Activated naive CD8-positive, alpha-beta T cell treated with anti-CD3 and anti-CD28 coated beads for 36 hours (primary cell): Measurements from ENCODE around the gene ADAMTS2. TPM values are rescaled to one million over a fixed set of nuclear protein-coding genes. Genes with fewer than 3 reads are reported as not detected.

Experiments
- DNase-seq: peaks from one replicate; pipeline ENCODE4 v3.0.0; 2021
- H3K27ac Mint-ChIP-seq: one replicate; pipeline ENCODE4 v1.8.0; 2022; ENCODE audit warnings: mild to moderate bottlenecking, moderate library complexity, mixed read lengths
- H3K27me3 Mint-ChIP-seq: one replicate; pipeline ENCODE4 v1.8.0; 2022; ENCODE audit warnings: mild to moderate bottlenecking, mixed read lengths
- H3K36me3 Mint-ChIP-seq: one replicate; pipeline ENCODE4 v1.8.0; 2021; ENCODE audit warnings: mild to moderate bottlenecking, mixed read lengths
- H3K4me1 Mint-ChIP-seq: one replicate; pipeline ENCODE4 v1.8.0; 2021; ENCODE audit warnings: mixed read lengths
- H3K4me3 Mint-ChIP-seq: one replicate; pipeline ENCODE4 v1.8.0; 2022; ENCODE audit warnings: mild to moderate bottlenecking, moderate library complexity, mixed read lengths
- H3K9me3 Mint-ChIP-seq: one replicate; pipeline ENCODE4 v1.8.0; 2022; ENCODE audit warnings: mixed read lengths
- total RNA-seq, 2 experiments: library from RNA; stranded (reverse); gene quantifications; one replicate each; pipeline ENCODE4 v1.2.3, GENCODE V29; 2021

The ADAMTS2 gene
- total RNA-seq, 2 experiments from 2014 or later = not detected

- H3K9me3 Mint-ChIP-seq = no peaks in the 10 kb centered on the region
- no peak overlapping the region for H3K4me3 Mint-ChIP-seq
- no peak for DNase-seq
- H3K27me3 Mint-ChIP-seq = peaks cover 28% of the 10 kb centered on the region
- H3K36me3 Mint-ChIP-seq = no peaks in the 10 kb centered on the region
- H3K27ac Mint-ChIP-seq = no peak overlapping the region
- peaks cover 6% of the 10 kb centered on the region for H3K4me1 Mint-ChIP-seq
Observed at GRCh38 chr5:179340465-179340864, 4.8 kb downstream of the ADAMTS2 start.

GRCh38 chr5:179339996-179340395 lies 5.3 kb downstream of the ADAMTS2 start:
- Mint-ChIP-seq H3K9me3 (no peaks in the 10 kb centered on the region), H3K27ac (no peak overlapping the region), H3K4me1 (peaks cover 6% of the 10 kb centered on the region), H3K4me3 (no peak overlapping the region), H3K27me3 (peaks cover 28% of the 10 kb centered on the region), H3K36me3 (no peaks in the 10 kb centered on the region)
- no peak for DNase-seq

- Mint-ChIP-seq H3K4me1 (peaks cover 6% of the 10 kb centered on the region), H3K4me3 (no peak overlapping the region), H3K9me3 (no peaks in the 10 kb centered on the region), H3K27me3 (peaks cover 28% of the 10 kb centered on the region), H3K27ac (no peak overlapping the region), H3K36me3 (no peaks in the 10 kb centered on the region)
- no peak for DNase-seq
Observed at GRCh38 chr5:179339081-179339480, 6.2 kb downstream of the ADAMTS2 start.

GRCh38 chr5:179337796-179338676 lies 7.2 kb downstream of the ADAMTS2 start:
- H3K27me3 Mint-ChIP-seq = peaks cover 21% of the 10 kb centered on the region
- no peaks in the 10 kb centered on the region for H3K9me3 Mint-ChIP-seq
- H3K4me1 Mint-ChIP-seq = peaks cover 1% of the 10 kb centered on the region
- no peak overlapping the region for H3K4me3 Mint-ChIP-seq
- H3K27ac Mint-ChIP-seq = no peak overlapping the region
- no peak for DNase-seq
- no peaks in the 10 kb centered on the region for H3K36me3 Mint-ChIP-seq

- DNase-seq = no peak
- Mint-ChIP-seq H3K36me3 (no peaks in the 10 kb centered on the region), H3K4me1 (no peaks in the 10 kb centered on the region), H3K9me3 (no peaks in the 10 kb centered on the region), H3K4me3 (no peak overlapping the region), H3K27ac (no peak overlapping the region), H3K27me3 (peaks cover 12% of the 10 kb centered on the region)
Observed at GRCh38 chr5:179336871-179337795, 8.1 kb downstream of the ADAMTS2 start.

- no peaks in the 10 kb centered on the region for H3K4me1 Mint-ChIP-seq
- no peaks in the 10 kb centered on the region for H3K9me3 Mint-ChIP-seq
- no peak overlapping the region for H3K27ac Mint-ChIP-seq
- peaks cover 5% of the 10 kb centered on the region for H3K27me3 Mint-ChIP-seq
- H3K36me3 Mint-ChIP-seq = no peaks in the 10 kb centered on the region
- H3K4me3 Mint-ChIP-seq = no peak overlapping the region
- DNase-seq = no peak
Observed at GRCh38 chr5:179336126-179336870, 9.0 kb downstream of the ADAMTS2 start.

GRCh38 chr5:179333796-179334761 lies 11.2 kb downstream of the ADAMTS2 start:
- no peaks in the 10 kb centered on the region for H3K36me3 Mint-ChIP-seq

GRCh38 chr5:179332741-179333290 lies 12.4 kb downstream of the ADAMTS2 start:
- peaks cover 16% of the 10 kb centered on the region for H3K27me3 Mint-ChIP-seq
- H3K9me3 Mint-ChIP-seq = no peaks in the 10 kb centered on the region
- DNase-seq = no peak
- no peaks in the 10 kb centered on the region for H3K4me1 Mint-ChIP-seq
- H3K27ac Mint-ChIP-seq = no peak overlapping the region
- no peak overlapping the region for H3K4me3 Mint-ChIP-seq
- H3K36me3 Mint-ChIP-seq = no peaks in the 10 kb centered on the region

More at GRCh38 chr5:179333796-179334761, 11.2 kb downstream of the ADAMTS2 start:
- no peak for DNase-seq
- no peak overlapping the region for H3K27ac Mint-ChIP-seq
- H3K4me3 Mint-ChIP-seq = no peak overlapping the region
- H3K27me3 Mint-ChIP-seq = peaks cover 7% of the 10 kb centered on the region
- no peaks in the 10 kb centered on the region for H3K4me1 Mint-ChIP-seq
- H3K9me3 Mint-ChIP-seq = no peaks in the 10 kb centered on the region

- Mint-ChIP-seq H3K9me3 (no peaks in the 10 kb centered on the region), H3K4me3 (no peak overlapping the region), H3K27me3 (peaks cover 20% of the 10 kb centered on the region), H3K4me1 (no peaks in the 10 kb centered on the region), H3K27ac (no peak overlapping the region), H3K36me3 (no peaks in the 10 kb centered on the region)
- no peak for DNase-seq
Observed at GRCh38 chr5:179331591-179332375, 13.5 kb downstream of the ADAMTS2 start.

GRCh38 chr5:179330186-179330900 lies 14.9 kb downstream of the ADAMTS2 start:
- H3K36me3 Mint-ChIP-seq = no peaks in the 10 kb centered on the region
- H3K9me3 Mint-ChIP-seq = no peaks in the 10 kb centered on the region
- peaks cover 23% of the 10 kb centered on the region for H3K27me3 Mint-ChIP-seq
- no peak overlapping the region for H3K4me3 Mint-ChIP-seq
- no peak overlapping the region for H3K27ac Mint-ChIP-seq
- no peak for DNase-seq
- H3K4me1 Mint-ChIP-seq = no peaks in the 10 kb centered on the region

GRCh38 chr5:179328291-179328690 lies 17.0 kb downstream of the ADAMTS2 start:
- Mint-ChIP-seq H3K27ac (no peak overlapping the region), H3K4me1 (no peaks in the 10 kb centered on the region), H3K36me3 (no peaks in the 10 kb centered on the region), H3K4me3 (no peak overlapping the region), H3K27me3 (peaks cover 30% of the 10 kb centered on the region), H3K9me3 (no peaks in the 10 kb centered on the region)
- no peak for DNase-seq

GRCh38 chr5:179327021-179327735 lies 18.1 kb downstream of the ADAMTS2 start:
- no peaks in the 10 kb centered on the region for H3K4me1 Mint-ChIP-seq
- no peaks in the 10 kb centered on the region for H3K9me3 Mint-ChIP-seq
- H3K4me3 Mint-ChIP-seq = no peak overlapping the region

More at GRCh38 chr5:179327021-179327735, 18.1 kb downstream of the ADAMTS2 start:
- no peak overlapping the region for H3K27ac Mint-ChIP-seq
- no peak for DNase-seq
- no peaks in the 10 kb centered on the region for H3K36me3 Mint-ChIP-seq
- H3K27me3 Mint-ChIP-seq = peaks cover 30% of the 10 kb centered on the region
